ES-I3 (cell line): ENCODE results near the gene IWS1.

Source experiments
- H3K36me3 ChIP-seq: 2 replicates; pipeline ENCODE4 v1.6.1; 2013; ENCODE audit warnings: mild to moderate bottlenecking, low read length, control low read depth, moderate library complexity; ENCODE audit not compliant: insufficient read depth
- H3K4me1 ChIP-seq: 2 replicates; pipeline ENCODE4 v1.6.1; 2013; ENCODE audit warnings: mild to moderate bottlenecking, control low read depth, low read length; ENCODE audit not compliant: insufficient read depth
- H3K9ac ChIP-seq: 2 replicates; pipeline ENCODE4 v1.6.1; 2013; ENCODE audit warnings: low read depth, mild to moderate bottlenecking, low read length, moderate library complexity
- H3K9me3 ChIP-seq: 2 replicates; pipeline ENCODE4 v1.6.1; 2013; ENCODE audit warnings: mild to moderate bottlenecking, low read length, moderate library complexity; ENCODE audit not compliant: control insufficient read depth, insufficient read depth

Gene IWS1

DNA sequence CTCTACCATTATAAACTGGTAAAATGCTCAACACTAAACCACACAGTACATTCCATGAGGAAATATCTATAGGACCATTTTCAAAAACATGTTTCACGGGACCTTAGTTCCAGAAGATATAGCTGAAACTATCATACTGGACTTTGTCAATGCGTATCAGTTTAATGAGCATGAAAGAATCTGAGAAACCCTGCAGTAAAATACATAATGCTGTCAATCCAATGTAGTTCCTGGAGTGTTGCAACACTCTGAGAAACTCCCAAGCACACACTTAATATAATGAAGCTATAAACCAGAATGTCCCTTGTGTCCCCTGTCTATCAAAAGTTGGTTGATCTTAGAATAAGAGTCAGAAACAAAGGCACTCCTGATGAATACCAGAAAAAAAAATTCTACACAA, 16.2 kb downstream of the IWS1 start:
- 0 out of 2 replicates have a peak, but pooled peaks cover 4% of the 10 kb centered on the region for H3K36me3 ChIP-seq
- H3K4me1 ChIP-seq = peaks cover 19% of the 10 kb centered on the region
- H3K9me3 ChIP-seq = no peaks in the 10 kb centered on the region

DNA sequence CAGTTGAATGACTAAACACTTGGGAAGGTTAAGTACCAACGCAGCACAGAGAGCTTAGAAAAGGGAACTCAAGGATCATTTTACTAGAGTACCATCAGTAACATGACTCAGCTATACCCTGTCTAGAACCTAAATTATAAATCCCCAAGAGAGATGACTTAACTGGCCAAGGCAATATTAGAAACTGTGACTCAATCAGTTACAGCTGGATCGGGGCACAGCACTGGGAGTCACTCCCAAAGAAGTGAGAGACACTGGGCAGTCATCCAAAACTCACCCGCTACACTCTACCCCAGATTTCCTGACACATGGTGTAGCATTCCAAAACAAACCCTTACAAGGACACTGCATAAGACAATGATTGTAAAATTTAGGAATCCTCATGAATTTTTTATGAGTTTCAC, 17.7 kb downstream of the IWS1 start:
- Histone ChIP-seq H3K36me3 (0 out of 2 replicates have a peak, but pooled peaks cover 4% of the 10 kb centered on the region), H3K4me1 (peaks cover 7% of the 10 kb centered on the region), H3K9me3 (no peaks in the 10 kb centered on the region), H3K9ac (no peak overlapping the region)

More for the DNA sequence above, 16.2 kb downstream of the IWS1 start:
- H3K9ac ChIP-seq = no peak overlapping the region

DNA sequence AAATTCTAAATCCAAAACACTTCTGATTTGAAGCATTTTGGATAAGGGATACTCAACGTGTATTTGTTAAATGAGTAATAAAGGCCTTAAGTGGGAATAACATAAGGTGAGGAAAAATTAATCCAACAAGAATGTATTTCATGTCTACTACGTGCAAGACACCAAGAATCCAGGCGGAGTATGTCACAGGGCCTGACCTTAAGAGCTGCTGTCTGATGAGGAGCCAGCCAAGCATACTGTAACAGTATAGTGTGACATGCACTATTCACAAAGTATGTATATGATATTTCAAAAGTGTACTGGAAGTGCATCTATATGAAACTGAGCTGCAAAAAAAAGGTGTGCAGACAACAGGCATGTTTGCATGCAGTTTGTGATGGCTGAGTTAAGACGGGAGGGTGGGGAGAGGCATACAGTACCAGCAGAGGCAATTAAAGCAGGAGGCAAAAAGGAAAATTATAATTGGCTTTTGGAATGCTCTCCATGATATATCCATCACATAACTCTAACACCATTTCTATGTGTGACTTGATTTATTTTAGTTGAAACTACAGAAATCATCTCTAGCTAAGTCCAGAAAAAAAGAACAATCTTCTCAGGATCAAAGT, 18.2 kb downstream of the IWS1 start:
- H3K9ac ChIP-seq = no peak overlapping the region
- H3K4me1 ChIP-seq = peaks cover 5% of the 10 kb centered on the region; the same call in 1 of the 2 replicates

DNA sequence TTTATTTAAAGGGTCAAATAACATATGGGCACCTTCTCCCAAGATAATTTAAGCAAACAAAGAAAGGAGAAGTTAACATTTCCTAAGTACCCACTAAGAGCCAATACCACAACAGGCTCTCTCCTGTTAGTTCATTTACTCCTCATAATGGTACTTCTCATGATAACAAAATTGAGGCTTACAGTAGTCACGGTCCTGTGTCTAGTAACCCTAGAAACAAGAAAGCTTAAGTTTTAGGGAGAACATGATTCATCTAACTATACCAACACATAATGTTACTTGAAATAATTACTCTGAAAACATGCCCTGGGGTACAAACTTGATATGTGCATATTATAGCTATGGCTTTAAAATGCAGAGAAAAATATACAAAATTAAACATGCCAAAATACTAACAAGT, 19.8 kb downstream of the IWS1 start:
- H3K36me3 ChIP-seq = peaks cover 17% of the 10 kb centered on the region; the same call in 1 of the 2 replicates

More for the DNA sequence above, 18.2 kb downstream of the IWS1 start:
- no peaks in the 10 kb centered on the region for H3K9me3 ChIP-seq
- H3K36me3 ChIP-seq = peaks cover 7% of the 10 kb centered on the region; the same call in 1 of the 2 replicates

DNA sequence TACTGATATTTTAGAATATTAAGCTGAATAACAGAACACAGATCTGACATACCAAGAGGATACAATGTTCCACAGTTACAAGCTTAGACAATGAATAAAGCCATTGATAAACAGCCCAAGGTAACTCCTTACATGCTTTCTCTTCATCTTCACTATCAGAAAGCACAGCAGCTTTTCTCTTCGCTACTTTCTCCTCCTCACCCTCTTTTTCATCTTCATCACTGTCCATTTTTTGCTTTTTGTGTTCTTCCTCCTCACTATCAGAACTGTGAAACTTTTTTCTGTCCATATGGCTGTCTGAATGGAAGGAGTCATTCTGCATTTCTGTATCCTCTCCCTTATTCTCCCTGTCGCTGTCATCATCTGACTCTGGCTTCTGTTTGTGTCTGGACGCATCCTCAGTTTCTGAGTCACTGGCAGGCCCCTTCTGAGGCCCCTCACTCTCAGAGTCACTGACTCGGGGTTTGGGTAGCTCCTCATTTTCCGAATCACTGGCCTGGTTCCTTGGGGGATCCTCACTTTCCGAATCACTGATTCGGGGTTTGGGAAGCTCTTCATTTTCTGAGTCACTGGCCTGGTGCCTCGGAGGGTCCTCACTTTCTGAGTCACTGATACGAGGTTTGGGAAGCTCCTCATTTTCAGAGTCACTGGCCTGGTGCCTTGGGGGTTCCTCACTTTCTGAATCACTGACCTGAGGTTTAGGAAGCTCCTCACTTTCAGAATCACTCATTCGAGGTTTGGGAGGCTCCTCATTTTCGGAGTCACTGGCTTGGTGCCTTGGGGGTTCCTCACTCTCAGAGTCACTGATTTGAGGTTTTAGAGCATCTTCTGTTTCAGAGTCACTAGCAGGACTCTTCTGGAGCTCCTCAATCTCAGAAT, 21.5 kb downstream of the IWS1 start:
- Histone ChIP-seq H3K4me1 (peaks cover 5% of the 10 kb centered on the region; the same call in 1 of the 2 replicates), H3K36me3 (peaks cover 17% of the 10 kb centered on the region), H3K9ac (no peak overlapping the region), H3K9me3 (no peaks in the 10 kb centered on the region)

More for the DNA sequence above, 19.8 kb downstream of the IWS1 start:
- Histone ChIP-seq H3K4me1 (peaks cover 5% of the 10 kb centered on the region; the same call in 1 of the 2 replicates), H3K9ac (no peak overlapping the region), H3K9me3 (no peaks in the 10 kb centered on the region)

DNA sequence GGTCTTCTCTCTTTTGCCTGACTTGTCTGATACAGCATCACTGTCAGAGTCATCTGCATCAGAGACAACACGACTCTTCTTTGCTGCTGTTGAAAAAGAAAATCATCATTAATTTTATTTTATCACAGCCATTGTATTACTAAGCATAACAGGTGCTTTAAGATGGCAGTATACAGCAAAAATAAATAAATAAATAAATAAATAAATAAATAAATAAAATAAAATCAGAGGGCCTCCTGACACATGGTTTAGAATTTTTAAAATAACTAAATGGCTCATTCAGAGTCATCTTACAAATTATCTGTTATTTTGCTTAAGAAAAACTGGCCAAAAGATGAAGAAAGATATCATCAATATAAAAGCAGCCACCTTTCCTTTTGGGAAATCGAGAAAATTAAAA, 22.8 kb downstream of the IWS1 start:
- no peaks in the 10 kb centered on the region; the same call in 1 of the 2 replicates for H3K4me1 ChIP-seq
- H3K9me3 ChIP-seq = no peaks in the 10 kb centered on the region
- H3K36me3 ChIP-seq = peaks cover 17% of the 10 kb centered on the region
- no peak overlapping the region for H3K9ac ChIP-seq

DNA sequence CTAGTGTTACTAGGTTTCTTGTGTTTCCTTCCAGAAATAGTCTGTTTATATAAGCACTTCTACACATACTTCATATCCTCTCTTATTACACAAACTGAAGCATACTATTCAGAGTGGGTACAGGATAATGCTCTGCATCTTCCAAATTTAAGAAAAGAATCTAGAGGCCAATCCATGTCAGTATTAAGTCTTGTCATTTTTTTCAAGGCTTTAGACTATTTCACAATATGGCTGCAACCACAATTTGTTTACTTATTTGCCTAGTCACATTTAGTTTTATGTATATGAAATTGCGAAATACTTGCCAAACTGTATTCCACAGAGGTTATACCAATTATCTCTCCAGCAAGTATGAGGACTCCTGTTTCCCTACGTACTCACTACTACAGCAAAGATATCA, 27.9 kb downstream of the IWS1 start:
- H3K4me1 ChIP-seq = no peaks in the 10 kb centered on the region
- H3K9me3 ChIP-seq = no peaks in the 10 kb centered on the region

DNA sequence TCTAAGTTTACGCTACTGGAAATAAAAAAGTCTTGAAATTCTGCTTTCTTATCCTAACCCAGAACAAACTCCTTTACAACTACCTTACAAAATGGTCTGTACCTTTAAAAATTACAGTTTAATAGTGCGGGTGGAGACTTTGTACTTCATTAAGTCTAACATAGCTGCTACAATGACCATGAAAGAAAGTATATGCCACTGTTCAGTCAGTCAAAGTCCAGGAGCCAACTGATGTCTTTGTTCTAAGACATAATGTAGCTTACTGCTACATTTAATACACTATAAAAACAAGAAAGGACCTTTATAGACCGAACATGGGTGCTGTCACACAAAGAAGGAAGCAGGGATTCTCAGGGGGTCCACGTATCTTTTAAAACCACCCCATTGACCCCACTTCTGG, 36.0 kb downstream of the IWS1 start:
- H3K4me1 ChIP-seq = no peaks in the 10 kb centered on the region
- no peaks in the 10 kb centered on the region for H3K9me3 ChIP-seq
- H3K36me3 ChIP-seq = peaks cover 20% of the 10 kb centered on the region
- H3K9ac ChIP-seq = no peak overlapping the region

More for the DNA sequence above, 27.9 kb downstream of the IWS1 start:
- peaks cover 24% of the 10 kb centered on the region for H3K36me3 ChIP-seq
- no peak overlapping the region for H3K9ac ChIP-seq

DNA sequence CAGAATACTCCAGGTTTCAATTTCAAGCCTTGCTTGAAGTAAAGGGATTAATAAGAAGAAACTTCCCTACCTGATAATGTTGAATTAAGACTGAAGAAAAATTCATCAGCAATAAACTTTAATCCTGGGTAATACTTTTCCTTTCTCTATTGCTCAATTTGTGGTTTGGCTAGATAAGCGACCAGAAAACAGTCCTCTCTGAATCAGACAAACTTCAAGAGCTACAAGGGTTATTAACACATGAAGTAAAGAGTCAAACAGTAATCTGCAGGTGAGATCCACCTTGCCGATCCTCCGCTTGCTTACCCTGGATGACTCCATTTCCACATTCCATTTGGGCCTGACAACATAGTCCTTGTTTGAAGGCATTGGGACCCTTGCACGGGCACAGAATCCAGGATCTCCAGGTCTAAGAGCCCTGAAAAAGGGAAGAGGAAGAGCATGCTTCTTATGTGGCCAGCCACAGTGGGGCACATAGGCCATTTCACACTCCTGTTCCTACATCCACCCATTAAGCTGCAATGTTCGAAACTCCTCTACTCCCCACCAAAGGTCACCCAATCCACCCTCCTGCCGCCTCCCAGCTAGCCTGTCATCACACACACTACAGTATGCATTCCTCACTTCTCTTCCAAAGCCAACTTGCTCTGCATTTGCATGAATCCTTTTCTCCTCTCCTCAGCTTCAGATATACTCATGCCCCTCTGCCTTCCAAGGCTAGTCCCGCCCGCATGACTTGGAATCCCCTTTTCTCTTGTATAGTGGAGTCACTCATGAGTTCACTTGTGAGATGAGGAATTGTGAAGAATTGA, 39.8 kb downstream of the IWS1 start:
- no peaks in the 10 kb centered on the region for H3K9me3 ChIP-seq
- H3K36me3 ChIP-seq = peaks cover 10% of the 10 kb centered on the region
- H3K9ac ChIP-seq = no peak overlapping the region
- H3K4me1 ChIP-seq = peaks cover 5% of the 10 kb centered on the region

DNA sequence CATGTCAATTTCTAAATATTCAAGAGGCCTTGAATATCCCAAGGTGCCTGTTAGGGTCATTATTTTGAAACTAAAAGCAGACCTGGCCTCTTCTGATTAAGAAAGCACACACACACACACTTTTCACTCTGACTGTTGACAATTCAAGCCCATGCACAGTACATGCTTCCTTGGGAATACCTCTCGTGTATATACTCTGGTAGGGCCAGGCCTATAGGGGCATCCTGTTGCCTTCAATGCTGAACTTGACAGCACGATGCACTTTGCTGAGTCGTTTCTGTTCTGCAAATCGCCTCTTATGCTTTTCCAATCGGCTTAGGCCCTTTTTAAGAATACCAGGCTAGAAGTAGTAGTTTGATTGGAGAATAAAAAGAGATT, 40.6 kb downstream of the IWS1 start:
- Histone ChIP-seq H3K9ac (no peak overlapping the region), H3K36me3 (peaks cover 5% of the 10 kb centered on the region), H3K4me1 (peaks cover 13% of the 10 kb centered on the region), H3K9me3 (no peaks in the 10 kb centered on the region)

DNA sequence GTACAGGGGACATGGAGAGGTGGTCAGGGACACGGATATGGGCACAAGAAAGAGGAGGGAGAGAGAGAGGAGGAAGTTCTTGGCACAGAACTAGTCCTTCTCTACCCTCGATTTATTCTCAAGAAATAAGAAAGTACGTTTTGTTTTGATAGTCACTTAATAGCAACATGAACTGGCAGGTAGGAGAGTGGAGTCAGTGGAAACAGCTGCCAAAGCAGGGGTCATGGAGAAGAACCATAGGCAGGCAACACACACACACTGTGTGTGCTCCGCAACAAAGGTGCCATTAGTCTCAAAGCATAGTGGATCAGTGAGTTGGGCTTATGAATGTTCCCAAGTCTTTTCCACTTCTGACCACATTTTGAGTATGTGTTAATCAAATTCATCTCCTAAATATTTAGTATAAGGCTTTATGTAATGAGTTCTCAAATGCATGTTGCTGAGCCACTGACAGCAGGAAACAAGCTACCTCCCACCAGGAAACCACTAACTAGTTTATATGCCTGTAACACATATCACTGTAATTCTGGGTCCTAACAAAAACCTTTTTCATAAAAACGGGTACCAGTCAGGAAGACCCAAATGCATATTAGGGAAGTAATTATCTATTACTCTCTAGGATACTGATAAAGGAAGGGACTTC, 41.1 kb downstream of the IWS1 start:
- H3K4me1 ChIP-seq = peaks cover 16% of the 10 kb centered on the region
- peaks cover 5% of the 10 kb centered on the region for H3K36me3 ChIP-seq
- H3K9ac ChIP-seq = no peak overlapping the region
- H3K9me3 ChIP-seq = no peaks in the 10 kb centered on the region

DNA sequence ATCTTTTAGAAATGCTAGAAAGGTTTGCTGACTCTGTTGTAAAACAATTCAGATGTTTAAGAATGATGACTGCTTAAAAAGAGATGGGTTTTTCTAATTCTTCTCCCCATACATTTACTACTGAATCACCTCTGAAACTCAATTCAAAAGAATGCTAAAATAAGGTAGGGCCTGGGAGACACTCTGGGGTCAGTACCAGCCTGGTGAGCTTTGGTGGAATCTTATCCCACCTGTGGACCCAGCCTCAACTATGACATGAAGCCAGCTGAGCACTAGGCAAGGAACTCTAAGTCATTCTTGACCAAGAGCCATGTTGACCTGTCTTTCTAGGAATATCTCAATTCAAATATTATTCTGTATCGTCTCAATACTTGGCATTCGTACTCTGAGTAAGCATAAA, 44.3 kb downstream of the IWS1 start:
- Histone ChIP-seq H3K36me3 (no peaks in the 10 kb centered on the region; the same call in none of the 2 replicates), H3K9ac (no peak overlapping the region), H3K9me3 (no peaks in the 10 kb centered on the region), H3K4me1 (peaks cover 25% of the 10 kb centered on the region)

DNA sequence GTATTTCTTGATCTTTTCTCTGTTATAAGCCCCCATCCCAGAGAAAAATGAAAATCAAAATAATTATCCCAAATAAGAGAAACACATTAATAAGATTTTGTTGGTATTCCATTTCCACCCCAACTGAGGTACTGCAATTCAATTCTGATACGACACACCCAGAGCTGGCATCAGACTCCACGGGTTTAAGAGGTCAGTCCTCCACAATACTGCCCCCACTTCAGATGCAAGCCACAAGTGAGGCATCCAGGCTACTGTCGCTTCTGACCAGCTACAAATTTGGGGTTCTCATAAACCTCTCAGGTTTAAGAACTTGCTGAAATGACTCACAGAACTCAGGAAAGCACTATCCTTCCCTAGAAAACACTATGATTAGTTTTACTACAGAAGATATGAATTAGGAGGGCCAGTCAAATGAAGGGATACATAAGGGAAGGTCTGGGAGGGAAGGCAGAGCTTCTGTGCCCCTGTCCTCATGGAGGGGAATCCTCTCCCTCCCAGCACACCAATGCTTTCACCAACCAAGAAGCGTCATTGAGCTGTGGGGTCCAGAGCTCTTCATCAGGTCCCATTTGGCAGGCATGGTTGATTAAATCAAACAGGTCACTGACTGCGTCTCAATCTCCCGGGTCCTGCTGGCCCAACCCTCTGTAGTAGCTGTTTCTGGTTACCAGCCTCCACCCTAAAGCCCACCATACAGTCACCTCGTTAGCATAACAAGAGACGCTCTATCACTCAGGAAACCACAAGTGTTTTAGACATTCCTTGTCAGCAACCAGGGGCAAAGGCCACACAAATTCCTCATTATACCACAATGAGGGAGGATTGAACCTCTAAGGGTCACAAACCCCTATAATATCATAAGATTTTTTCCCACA, 46.2 kb downstream of the IWS1 start:
- no peak overlapping the region; the same call in 1 of the 2 replicates for H3K9ac ChIP-seq
- H3K9me3 ChIP-seq = peaks cover 5% of the 10 kb centered on the region; the same call in 1 of the 2 replicates
- no peaks in the 10 kb centered on the region; the same call in 1 of the 2 replicates for H3K36me3 ChIP-seq
- H3K4me1 ChIP-seq = peaks cover 25% of the 10 kb centered on the region
